BJ (cell line): Measurements from ENCODE around the gene CDH16. TPM values are rescaled to one million over a fixed set of nuclear protein-coding genes. Genes with fewer than 3 reads are reported as not detected.

ENCODE experiments used
- CTCF ChIA-PET: fragments of 350-600 bp; formaldehyde crosslinking; extraction: SDS; loops from one replicate; lab custom pipeline; 2021; ENCODE audit warnings: antibody characterized with exemption, inconsistent platforms; lab: Yijun Ruan, JAX
- POLR2A ChIA-PET: fragments of 300-600 bp; sonication (Branson Sonifier 250); formaldehyde crosslinking; extraction: SDS; loops from one replicate; lab custom pipeline; 2021; ENCODE audit warnings: antibody characterized with exemption; lab: Charles Lee
- DNase-seq: peaks from one replicate; pipeline ENCODE4 v3.0.0-alpha.2; 2011; ENCODE audit warnings: low read depth
- H3K27me3 ChIP-seq: 2 replicates; pipeline ENCODE4 v1.6.0; 2011; ENCODE audit warnings: low read length; ENCODE audit not compliant: control insufficient read depth, insufficient read depth
- H3K36me3 ChIP-seq: 2 replicates; pipeline ENCODE4 v1.5.1; 2011; ENCODE audit warnings: low read length; ENCODE audit not compliant: control insufficient read depth, insufficient read depth
- H3K4me3 ChIP-seq: 2 replicates; pipeline ENCODE4 v1.5.1; 2011; ENCODE audit warnings: low read depth, mild to moderate bottlenecking, control low read depth, low read length
- polyA plus RNA-seq: library from polyadenylated mRNA; depleted of rRNA; stranded (reverse); fragments of >200 nt; gene quantifications from 2 replicates; pipeline ENCODE4 v1.2.3, GENCODE V29; 2011; rRNA removed
- TF ChIP-seq, protein P1 (sequence below): IDR thresholded peaks from 2 replicates; pipeline ENCODE4 v1.5.1; 2011; ENCODE audit warnings: low read depth, mild to moderate bottlenecking, control low read depth, inconsistent platforms, low read length, moderate library complexity; ENCODE audit not compliant: insufficient read depth

CDH16 gene
- polyA plus RNA-seq, 1 experiment, result not detected

DNA sequence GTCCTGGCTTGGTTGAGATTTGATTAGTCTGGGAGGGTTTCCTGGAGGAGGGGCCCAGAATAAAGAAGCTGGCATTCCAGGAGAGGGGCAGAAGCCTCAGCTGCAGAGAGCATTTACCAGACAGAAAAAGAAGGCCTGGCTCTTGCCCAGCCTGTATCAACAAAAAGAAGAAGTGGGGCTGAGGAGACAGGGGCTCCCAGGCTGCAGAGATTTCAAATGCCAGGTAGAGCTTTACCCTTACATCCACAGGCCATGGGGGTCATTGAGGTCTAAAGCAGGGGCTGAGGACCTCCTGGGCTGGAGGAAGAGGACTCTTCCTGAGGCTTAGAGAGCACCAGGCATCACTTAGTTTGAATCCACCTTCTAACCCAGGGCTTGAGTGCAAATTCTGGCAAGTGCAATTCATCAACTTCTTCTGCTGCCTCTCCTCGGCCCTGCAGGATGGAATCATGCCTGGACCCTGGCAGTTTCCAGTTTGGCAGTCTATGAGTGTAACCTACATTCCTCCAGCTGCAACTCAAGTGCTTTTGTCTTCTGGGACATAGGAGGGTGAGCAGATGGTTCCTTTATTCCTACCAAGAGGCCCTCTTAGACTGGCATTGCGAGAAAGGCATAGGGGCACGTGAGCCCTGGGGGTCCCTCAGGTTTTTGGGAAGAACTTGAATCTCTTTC is 59.2 kb downstream of the CDH16 start:
- CTCF ChIA-PET, result interaction anchor here (0.6 to 1.4 kb wide), 6 partner anchors 9 to 295 kb away, joined by 3 to 16 read pairs (median 3); partner anchors contain the start of gene NAE1
- Histone ChIP-seq H3K27me3 (no peaks in the 10 kb centered on the region), H3K36me3 (no peaks in the 10 kb centered on the region), H3K4me3 (no peak overlapping the region)
- no peak for DNase-seq
- POLR2A ChIA-PET, result no interaction called here
- TF ChIP-seq, protein P1, sequence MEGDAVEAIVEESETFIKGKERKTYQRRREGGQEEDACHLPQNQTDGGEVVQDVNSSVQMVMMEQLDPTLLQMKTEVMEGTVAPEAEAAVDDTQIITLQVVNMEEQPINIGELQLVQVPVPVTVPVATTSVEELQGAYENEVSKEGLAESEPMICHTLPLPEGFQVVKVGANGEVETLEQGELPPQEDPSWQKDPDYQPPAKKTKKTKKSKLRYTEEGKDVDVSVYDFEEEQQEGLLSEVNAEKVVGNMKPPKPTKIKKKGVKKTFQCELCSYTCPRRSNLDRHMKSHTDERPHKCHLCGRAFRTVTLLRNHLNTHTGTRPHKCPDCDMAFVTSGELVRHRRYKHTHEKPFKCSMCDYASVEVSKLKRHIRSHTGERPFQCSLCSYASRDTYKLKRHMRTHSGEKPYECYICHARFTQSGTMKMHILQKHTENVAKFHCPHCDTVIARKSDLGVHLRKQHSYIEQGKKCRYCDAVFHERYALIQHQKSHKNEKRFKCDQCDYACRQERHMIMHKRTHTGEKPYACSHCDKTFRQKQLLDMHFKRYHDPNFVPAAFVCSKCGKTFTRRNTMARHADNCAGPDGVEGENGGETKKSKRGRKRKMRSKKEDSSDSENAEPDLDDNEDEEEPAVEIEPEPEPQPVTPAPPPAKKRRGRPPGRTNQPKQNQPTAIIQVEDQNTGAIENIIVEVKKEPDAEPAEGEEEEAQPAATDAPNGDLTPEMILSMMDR, result no peak

DNA sequence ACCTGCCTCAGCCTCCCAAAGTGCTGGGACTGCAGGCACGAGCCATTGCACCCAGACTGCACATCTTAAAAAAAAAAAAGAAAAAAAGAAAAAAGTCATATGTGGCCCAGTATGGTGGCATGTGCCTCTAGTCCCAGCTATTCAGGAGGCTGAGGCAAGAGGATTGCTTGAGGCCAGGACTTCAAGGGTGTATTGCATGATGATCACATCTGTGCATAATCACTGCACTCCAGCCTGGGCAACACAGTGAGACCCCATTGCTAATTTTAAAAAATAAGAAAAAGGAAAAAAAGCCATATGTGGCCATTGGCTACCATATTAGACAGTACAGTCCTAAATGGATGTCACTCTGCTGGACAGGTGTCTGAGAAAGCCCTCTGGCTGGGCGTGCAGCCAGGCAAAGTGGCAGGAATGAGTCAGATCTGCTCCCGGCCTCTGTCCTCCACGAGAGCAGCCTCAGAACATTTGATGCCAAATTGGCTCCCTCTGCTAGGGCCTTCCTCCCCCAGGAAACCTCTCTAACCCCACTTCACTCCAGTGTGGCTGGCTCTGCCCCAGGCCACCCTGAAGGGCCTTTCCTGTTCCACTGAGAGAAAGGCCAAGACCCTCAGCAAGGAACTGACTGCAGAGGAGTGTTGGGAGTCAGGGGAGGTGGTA is 59.8 kb downstream of the CDH16 start:
- ChIA-PET POLR2A (no interaction called here), CTCF (interaction anchor here (0.9 to 4.0 kb wide), 3 partner anchors 9 to 29 kb away, joined by 3 to 21 read pairs (median 16); partner anchors contain the start of gene NAE1)
- Histone ChIP-seq H3K27me3 (no peaks in the 10 kb centered on the region), H3K36me3 (no peaks in the 10 kb centered on the region), H3K4me3 (no peak overlapping the region)
- DNase-seq, result peak; percentile 24
- TF ChIP-seq, protein P1, result no peak

Other genes with a start within 250 kb of the CDH16 start
- 24.8 and 28.0 TPM in 2 replicates for gene CMTM4, start 222.1 kb downstream of the CDH16 start, polyA plus RNA-seq
- 82.0 and 82.8 TPM in 2 replicates for gene DYNC1LI2, start 167.3 kb downstream of the CDH16 start, polyA plus RNA-seq
- 0.07 TPM in 1 of 2 replicates, not detected in the other for gene TERB1, start 117.3 kb downstream of the CDH16 start, polyA plus RNA-seq
- gene NAE1, start 87.9 kb downstream of the CDH16 start, polyA plus RNA-seq, result 27.3 and 43.6 TPM in 2 replicates
- not detected in 2 replicates for gene CA7, start 74.5 kb downstream of the CDH16 start, polyA plus RNA-seq
- gene PDP2, start 38.4 kb downstream of the CDH16 start, polyA plus RNA-seq, result 8.1 and 10.3 TPM in 2 replicates
- 1.8 and 3.8 TPM in 2 replicates for gene RRAD, start 6.7 kb upstream of the CDH16 start, polyA plus RNA-seq
- gene CIAO2B, start 15.5 kb upstream of the CDH16 start, polyA plus RNA-seq, result 155 and 171 TPM in 2 replicates
- gene CES2, start 16.6 kb upstream of the CDH16 start, polyA plus RNA-seq, result 23.8 and 33.3 TPM in 2 replicates
- gene CES3, start 42.4 kb upstream of the CDH16 start, polyA plus RNA-seq, result 0.07 and 0.13 TPM in 2 replicates
- gene CES4A, start 69.7 kb upstream of the CDH16 start, polyA plus RNA-seq, result 3.6 and 4.5 TPM in 2 replicates
- 14.7 and 28.4 TPM in 2 replicates for gene CBFB, start 110.3 kb upstream of the CDH16 start, polyA plus RNA-seq
- gene PHAF1, start 191.1 kb upstream of the CDH16 start, polyA plus RNA-seq, result 20.8 and 27.7 TPM in 2 replicates
- gene B3GNT9, start 232.1 kb upstream of the CDH16 start, polyA plus RNA-seq, result 25.7 and 34.9 TPM in 2 replicates
- 11.1 and 18.6 TPM in 2 replicates for gene TRADD, start 241.0 kb upstream of the CDH16 start, polyA plus RNA-seq
- 4.1 and 5.7 TPM in 2 replicates for gene FBXL8, start 241.1 kb upstream of the CDH16 start, polyA plus RNA-seq
- 3.2 and 4.1 TPM in 2 replicates for gene HSF4, start 245.9 kb upstream of the CDH16 start, polyA plus RNA-seq